Duodenal mucosa (tissue), 2 donors: ENCODE results near the gene OTUD1.

Source experiments
- H3K27ac ChIP-seq: one replicate; pipeline ENCODE4 v1.7.0; 2013; ENCODE audit warnings: low read depth, low read length
- H3K27me3 ChIP-seq, 2 donors: one replicate each; pipeline ENCODE4 v1.7.0; 2013; ENCODE audit warnings: low read length in 2 of 2, control low read depth in 1 of 2; ENCODE audit not compliant: insufficient read depth in 2 of 2, control insufficient read depth in 1 of 2
- H3K36me3 ChIP-seq, 2 donors: one replicate each; pipeline ENCODE4 v1.7.0; 2013; ENCODE audit warnings: low read length in 2 of 2, control low read depth in 1 of 2; ENCODE audit not compliant: insufficient read depth in 2 of 2, control insufficient read depth in 1 of 2
- H3K4me1 ChIP-seq, 2 donors: one replicate each; pipeline ENCODE4 v1.7.0; 2013; ENCODE audit warnings: low read length in 2 of 2, control low read depth in 1 of 2; ENCODE audit not compliant: insufficient read depth in 2 of 2, control insufficient read depth in 1 of 2
- H3K4me3 ChIP-seq, 2 donors: one replicate each; pipeline ENCODE4 v1.7.0; 2013; ENCODE audit warnings: low read length in 2 of 2, low read depth in 1 of 2
- H3K9ac ChIP-seq, 2 donors: one replicate each; pipeline ENCODE4 v1.7.0; 2013; ENCODE audit warnings: low read length in 2 of 2, low read depth in 1 of 2
- H3K9me3 ChIP-seq, 2 donors: one replicate each; pipeline ENCODE4 v1.7.0; 2013; ENCODE audit warnings: low read length in 2 of 2, control low read depth in 1 of 2; ENCODE audit not compliant: control insufficient read depth in 1 of 2

OTUD1 gene

DNA sequence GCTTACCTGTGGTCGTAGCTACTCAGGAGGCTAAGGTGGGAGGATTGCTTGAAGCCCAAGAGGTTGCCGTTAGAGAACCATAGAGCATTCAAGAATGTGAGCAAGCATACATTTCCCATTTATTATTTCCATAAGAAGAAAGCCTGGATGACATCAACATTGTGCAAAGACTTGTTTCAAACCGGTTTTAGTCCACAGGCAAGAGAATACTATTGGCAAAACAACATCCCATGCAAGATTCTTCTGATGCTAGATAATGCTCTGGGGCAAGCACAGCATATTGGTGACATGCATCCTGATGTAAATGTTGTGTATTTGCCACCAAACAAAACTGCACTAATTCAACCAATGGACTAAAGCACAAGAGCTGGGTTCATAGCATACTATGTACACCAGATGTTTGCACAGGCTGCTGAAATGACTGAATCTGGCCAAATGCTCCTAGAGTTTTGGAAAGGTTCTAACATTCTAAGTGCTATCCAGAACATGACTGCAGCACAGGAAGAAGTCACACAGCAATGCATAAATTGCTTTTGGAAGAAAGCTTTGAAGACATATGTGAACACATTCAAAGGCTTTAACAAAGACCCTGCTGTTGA lies 42.6 kb downstream of the OTUD1 start:
- no peak overlapping the region for H3K4me3 ChIP-seq
- no peaks in the 10 kb centered on the region for H3K4me1 ChIP-seq
- H3K9me3 ChIP-seq: no peaks in the 10 kb centered on the region
- no peaks in the 10 kb centered on the region for H3K36me3 ChIP-seq
- H3K9ac ChIP-seq: no peak overlapping the region
- no peak overlapping the region for H3K27ac ChIP-seq
- no peaks in the 10 kb centered on the region for H3K27me3 ChIP-seq

- Histone ChIP-seq H3K4me3 (no peak overlapping the region), H3K27ac (no peak overlapping the region), H3K27me3 (no peaks in the 10 kb centered on the region), H3K4me1 (no peaks in the 10 kb centered on the region), H3K36me3 (no peaks in the 10 kb centered on the region), H3K9ac (no peak overlapping the region), H3K9me3 (no peaks in the 10 kb centered on the region)
Measured at GRCh38 chr10:23490115-23490514, 51.2 kb downstream of the OTUD1 start.
